Activated T-helper 2 cell treated with anti-CD3 and anti-CD28 coated beads, Interferon-gamma antibody, Interleukin-2, Interleukin-4, amounts not matched to agents 10 μg/mL and 5 μg/mL and 100 μg/mL, durations not matched to agents 14 hours and 24 hours and 36 hours (primary cell): ENCODE measurements around the gene FIGNL1. TPM values are rescaled to one million over a fixed set of nuclear protein-coding genes. Genes with fewer than 3 reads are reported as not detected.
A peak's percentile ranks its signal among the peaks of the same experiment; 100 is the strongest.

ENCODE experiments used
- DNase-seq: peaks from one replicate; pipeline ENCODE4 v3.0.0; 2021; ENCODE audit warnings: low spot score
- H3K27ac Mint-ChIP-seq: one replicate; pipeline ENCODE4 v1.8.0; 2021; ENCODE audit warnings: mixed read lengths
- H3K27me3 Mint-ChIP-seq: one replicate; pipeline ENCODE4 v1.8.0; 2021; ENCODE audit warnings: low read depth, mixed read lengths
- H3K36me3 Mint-ChIP-seq: one replicate; pipeline ENCODE4 v1.8.0; 2021; ENCODE audit warnings: low read depth, mixed read lengths
- H3K4me1 Mint-ChIP-seq: one replicate; pipeline ENCODE4 v1.8.0; 2021; ENCODE audit warnings: low read depth, mixed read lengths
- H3K4me3 Mint-ChIP-seq: one replicate; pipeline ENCODE4 v1.8.0; 2021; ENCODE audit warnings: low read depth, mild to moderate bottlenecking, moderate library complexity, mixed read lengths
- H3K9me3 Mint-ChIP-seq: one replicate; pipeline ENCODE4 v1.8.0; 2021; ENCODE audit warnings: mixed read lengths
- intact Hi-C: fragments of 100-400 bp; cut with micrococcal nuclease; formaldehyde crosslinking; loops from one replicate; pipeline ENCODE4 v1.15.1; 2023
- total RNA-seq: library from RNA; stranded (reverse); gene quantifications from 2 replicates; pipeline ENCODE4 v1.2.3, GENCODE V29; 2022

Gene FIGNL1
- total RNA-seq, 1 donor from 2014 or later = 40.0 TPM

- Mint-ChIP-seq H3K4me3 (no peak overlapping the region), H3K36me3 (peaks cover 90% of the 10 kb centered on the region), H3K27ac (peak overlapping the region; percentile 94), H3K4me1 (peaks cover 62% of the 10 kb centered on the region), H3K27me3 (no peaks in the 10 kb centered on the region), H3K9me3 (no peaks in the 10 kb centered on the region)
- DNase-seq = no peak
- intact Hi-C loops = loop anchor here (1.0 to 5.0 kb wide), 7 partner anchors 25 to 250 kb away; no protein-coding TSS in a partner anchor
These were observed 52.7 kb downstream of the FIGNL1 start for GRCh38 chr7:50397320-50397970.

- peaks cover 66% of the 10 kb centered on the region for H3K4me1 Mint-ChIP-seq
- peak overlapping the region; percentile 73 for H3K4me3 Mint-ChIP-seq
- intact Hi-C loops = loop anchor here (1.0 to 5.0 kb wide), 7 partner anchors 25 to 250 kb away; no protein-coding TSS in a partner anchor
- H3K9me3 Mint-ChIP-seq = no peaks in the 10 kb centered on the region
- H3K27me3 Mint-ChIP-seq = no peaks in the 10 kb centered on the region
- H3K36me3 Mint-ChIP-seq = peaks cover 90% of the 10 kb centered on the region
- H3K27ac Mint-ChIP-seq = peak overlapping the region; percentile 96
- DNase-seq = no peak
These were observed 53.3 kb downstream of the FIGNL1 start for GRCh38 chr7:50396856-50397255.

GRCh38 chr7:50394315-50394714, 55.8 kb downstream of the FIGNL1 start:
- no peaks in the 10 kb centered on the region for H3K9me3 Mint-ChIP-seq
- DNase-seq = no peak
- H3K4me1 Mint-ChIP-seq = peaks cover 82% of the 10 kb centered on the region
- peak overlapping the region; percentile 71 for H3K4me3 Mint-ChIP-seq
- H3K36me3 Mint-ChIP-seq = peaks cover 90% of the 10 kb centered on the region
- H3K27ac Mint-ChIP-seq = peak overlapping the region; percentile 95
- H3K27me3 Mint-ChIP-seq = no peaks in the 10 kb centered on the region
- intact Hi-C loops = loop anchor here (5.0 kb wide), 1 partner anchor 438 kb away; no protein-coding TSS in a partner anchor

Other genes with a start within 250 kb of the FIGNL1 start
- 360 and 371 TPM in 2 replicates for gene IKZF1, start 145.6 kb downstream of the FIGNL1 start, total RNA-seq
- 0.32 TPM in 1 of 2 replicates, not detected in the other for gene DDC, start 115.1 kb upstream of the FIGNL1 start, total RNA-seq